HepG2 (cell line): Measurements from ENCODE around the gene ATN1. TPM values are rescaled to one million over a fixed set of nuclear protein-coding genes. Genes with fewer than 3 reads are reported as not detected.
A peak's percentile ranks its signal among the peaks of the same experiment; 100 is the strongest.

ENCODE experiments used
- ATF7-NPFF ChIP-seq: sonication (generic); formaldehyde crosslinking; IDR thresholded peaks from 2 replicates; pipeline ENCODE4 v1.8.1; 2023; ENCODE audit warnings: mild to moderate bottlenecking, low read depth, missing genetic modification reagents, moderate library complexity
- HES4 ChIP-seq: sonication (generic); formaldehyde crosslinking; IDR thresholded peaks from 2 replicates; pipeline ENCODE4 v1.9.0; 2021; ENCODE audit warnings: mild to moderate bottlenecking, missing genetic modification reagents, borderline replicate concordance
- KAT2B ChIP-seq: fragments of 150-350 bp; IDR thresholded peaks from 2 replicates; pipeline ENCODE4 v1.6.1; 2014; ENCODE audit warnings: low read depth, low read length, borderline replicate concordance
- MAFG ChIP-seq: sonication (generic); formaldehyde crosslinking; IDR thresholded peaks from 2 replicates; pipeline ENCODE4 v1.5.1; 2020; ENCODE audit warnings: mild to moderate bottlenecking, missing genetic modification reagents
- MED8 ChIP-seq: sonication (generic); formaldehyde crosslinking; IDR thresholded peaks from 2 replicates; pipeline ENCODE4 v1.8.1; 2023; ENCODE audit warnings: mild to moderate bottlenecking, missing genetic modification reagents; ENCODE audit not compliant: insufficient replicate concordance
- MIXL1 ChIP-seq: IDR thresholded peaks from 2 replicates; pipeline ENCODE4 v1.6.1; 2016
- NCOA5 ChIP-seq: sonication (generic); formaldehyde crosslinking; IDR thresholded peaks from 2 replicates; pipeline ENCODE4 v1.4.0; 2020; ENCODE audit warnings: missing genetic modification reagents
- NR2F6 ChIP-seq, 2 experiments: IDR thresholded peaks; 2 replicates each; pipeline ENCODE4 v1.6.1; 2016; ENCODE audit warnings: antibody characterized with exemption in 1 of 2, mild to moderate bottlenecking in 1 of 2
- POLR2A ChIP-seq, 2 experiments: IDR thresholded peaks; 2 replicates each; pipeline ENCODE4 v1.6.1; 2011; ENCODE audit warnings: low read depth in 2 of 2, low read length in 2 of 2, mild to moderate bottlenecking in 1 of 2, moderate library complexity in 1 of 2; ENCODE audit not compliant: insufficient read depth in 1 of 2
- REPIN1 ChIP-seq: sonication (generic); formaldehyde crosslinking; IDR thresholded peaks from 2 replicates; pipeline ENCODE4 v1.8.0; 2022; ENCODE audit warnings: missing genetic modification reagents, low read depth, mild to moderate bottlenecking, borderline replicate concordance
- RXRB ChIP-seq: IDR thresholded peaks from 2 replicates; pipeline ENCODE4 v1.6.1; 2016; ENCODE audit warnings: borderline replicate concordance, missing genetic modification reagents, missing compliant biosample characterization
- SMC3 ChIP-seq: IDR thresholded peaks from 2 replicates; pipeline ENCODE4 v1.6.1; 2011; ENCODE audit warnings: low read length, improper control_type of control experiment
- THAP11 ChIP-seq: IDR thresholded peaks from 2 replicates; pipeline ENCODE4 v1.6.1; 2016; ENCODE audit warnings: missing biosample characterization, missing genetic modification reagents
- ZBTB8A ChIP-seq: sonication (generic); formaldehyde crosslinking; IDR thresholded peaks from 2 replicates; pipeline ENCODE4 v1.4.0; 2020; ENCODE audit warnings: mild to moderate bottlenecking, low read depth, missing genetic modification reagents, borderline replicate concordance
- ZFP36L2 ChIP-seq: sonication (generic); formaldehyde crosslinking; IDR thresholded peaks from 2 replicates; pipeline ENCODE4 v1.4.0; 2020; ENCODE audit warnings: missing genetic modification reagents
- ZNF282 ChIP-seq: fragments of 450-650 bp; IDR thresholded peaks from 2 replicates; pipeline ENCODE4 v1.6.1; 2018; ENCODE audit not compliant: partially characterized antibody
- ZNF501 ChIP-seq: sonication (generic); formaldehyde crosslinking; IDR thresholded peaks from 2 replicates; pipeline ENCODE4 v1.5.1; 2020; ENCODE audit warnings: mild to moderate bottlenecking, moderate library complexity, missing genetic modification reagents
- ZNF629 ChIP-seq: sonication (generic); formaldehyde crosslinking; conservative IDR thresholded peaks from 2 replicates; pipeline ENCODE4 v1.5.0; 2020; ENCODE audit warnings: missing genetic modification reagents
- polyA plus RNA-seq, 8 experiments: library from polyadenylated mRNA; depleted of rRNA in 3 of 8; stranded (reverse) in 7 of 8; unstranded in 1 of 8; fragments of >200 nt; fragmentation: Illumina TruSeq in 4 of 8; extraction: Trizol in 4 of 8; gene quantifications; 2 replicates each; pipeline versions ENCODE4 v1.2.1 to v1.2.3, GENCODE V29; 2011 to 2016; ENCODE audit warnings: low read depth in 4 of 8, missing spikeins in 1 of 8, mixed read lengths in 1 of 8; ENCODE audit not compliant: insufficient read depth in 1 of 8
- total RNA-seq, 5 experiments: library from RNA; depleted of rRNA; stranded (reverse); fragments of >200 nt; fragmentation: Illumina TruSeq; extraction: Trizol; gene quantifications; 2 replicates each; pipeline ENCODE4 v1.2.3, GENCODE V29; 2016; ENCODE audit warnings: low read depth in 1 of 5
- TF ChIP-seq, protein P1 (sequence below): sonication (generic); formaldehyde crosslinking; IDR thresholded peaks from one replicate; pipeline ENCODE4 v1.5.1; 2020; ENCODE audit warnings: mild to moderate bottlenecking, missing genetic modification reagents; ENCODE audit errors: not compliant biosample characterization
- TF ChIP-seq, protein P2 (sequence below): sonication (generic); formaldehyde crosslinking; conservative IDR thresholded peaks from 2 replicates; pipeline ENCODE4 v1.8.0; 2022; ENCODE audit warnings: mild to moderate bottlenecking, moderate library complexity, missing genetic modification reagents

Gene ATN1
- total and polyA plus RNA-seq, 2 of the 13 experiments (the other 11 are each of a cell fraction or from before 2014, with no cell fraction given), result 2.1 to 8.6 TPM

DNA sequence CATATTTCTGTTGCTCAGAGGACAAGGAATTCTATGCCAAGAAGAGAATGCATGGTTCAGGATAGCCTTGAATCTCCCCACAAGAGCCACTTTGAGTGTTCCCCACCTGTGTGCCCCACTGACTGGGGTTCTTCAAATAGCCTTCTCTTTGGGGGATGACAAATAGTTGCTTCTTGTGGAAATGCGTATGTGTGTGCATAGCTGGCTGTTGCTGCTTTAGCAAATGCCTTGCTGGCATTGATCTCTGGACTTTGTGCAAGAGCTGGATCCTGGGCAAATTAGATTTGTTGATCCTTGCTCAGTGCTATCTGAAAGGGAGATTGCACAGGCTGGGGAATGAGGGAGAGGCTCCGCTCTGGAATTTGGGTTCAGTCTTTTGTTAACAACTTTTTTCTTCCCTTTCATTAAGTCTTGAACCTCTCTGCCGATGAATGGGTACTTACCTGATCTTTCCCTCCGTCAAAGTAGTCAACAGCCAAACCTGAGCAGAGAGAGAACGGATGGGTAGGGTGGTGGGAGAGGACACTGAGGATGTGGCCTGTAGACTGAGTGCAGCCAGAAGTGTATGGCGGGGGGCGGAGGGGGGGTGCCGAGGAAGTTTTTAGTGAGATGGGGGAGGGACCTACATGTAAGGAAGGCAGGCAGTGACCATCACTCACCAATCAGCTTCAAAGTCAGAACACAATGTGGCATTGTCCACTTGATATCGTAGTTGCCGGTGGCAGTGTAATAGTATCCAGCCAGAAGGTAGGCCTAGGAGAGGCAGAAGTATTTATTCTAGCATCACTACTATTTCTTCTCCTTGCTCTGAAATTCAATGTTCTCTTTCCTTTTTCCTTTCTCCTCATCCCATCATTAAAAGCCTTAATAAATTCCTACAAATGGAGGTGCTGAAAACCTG, 53.6 kb downstream of the ATN1 start (continued):
- TF ChIP-seq, protein P1, sequence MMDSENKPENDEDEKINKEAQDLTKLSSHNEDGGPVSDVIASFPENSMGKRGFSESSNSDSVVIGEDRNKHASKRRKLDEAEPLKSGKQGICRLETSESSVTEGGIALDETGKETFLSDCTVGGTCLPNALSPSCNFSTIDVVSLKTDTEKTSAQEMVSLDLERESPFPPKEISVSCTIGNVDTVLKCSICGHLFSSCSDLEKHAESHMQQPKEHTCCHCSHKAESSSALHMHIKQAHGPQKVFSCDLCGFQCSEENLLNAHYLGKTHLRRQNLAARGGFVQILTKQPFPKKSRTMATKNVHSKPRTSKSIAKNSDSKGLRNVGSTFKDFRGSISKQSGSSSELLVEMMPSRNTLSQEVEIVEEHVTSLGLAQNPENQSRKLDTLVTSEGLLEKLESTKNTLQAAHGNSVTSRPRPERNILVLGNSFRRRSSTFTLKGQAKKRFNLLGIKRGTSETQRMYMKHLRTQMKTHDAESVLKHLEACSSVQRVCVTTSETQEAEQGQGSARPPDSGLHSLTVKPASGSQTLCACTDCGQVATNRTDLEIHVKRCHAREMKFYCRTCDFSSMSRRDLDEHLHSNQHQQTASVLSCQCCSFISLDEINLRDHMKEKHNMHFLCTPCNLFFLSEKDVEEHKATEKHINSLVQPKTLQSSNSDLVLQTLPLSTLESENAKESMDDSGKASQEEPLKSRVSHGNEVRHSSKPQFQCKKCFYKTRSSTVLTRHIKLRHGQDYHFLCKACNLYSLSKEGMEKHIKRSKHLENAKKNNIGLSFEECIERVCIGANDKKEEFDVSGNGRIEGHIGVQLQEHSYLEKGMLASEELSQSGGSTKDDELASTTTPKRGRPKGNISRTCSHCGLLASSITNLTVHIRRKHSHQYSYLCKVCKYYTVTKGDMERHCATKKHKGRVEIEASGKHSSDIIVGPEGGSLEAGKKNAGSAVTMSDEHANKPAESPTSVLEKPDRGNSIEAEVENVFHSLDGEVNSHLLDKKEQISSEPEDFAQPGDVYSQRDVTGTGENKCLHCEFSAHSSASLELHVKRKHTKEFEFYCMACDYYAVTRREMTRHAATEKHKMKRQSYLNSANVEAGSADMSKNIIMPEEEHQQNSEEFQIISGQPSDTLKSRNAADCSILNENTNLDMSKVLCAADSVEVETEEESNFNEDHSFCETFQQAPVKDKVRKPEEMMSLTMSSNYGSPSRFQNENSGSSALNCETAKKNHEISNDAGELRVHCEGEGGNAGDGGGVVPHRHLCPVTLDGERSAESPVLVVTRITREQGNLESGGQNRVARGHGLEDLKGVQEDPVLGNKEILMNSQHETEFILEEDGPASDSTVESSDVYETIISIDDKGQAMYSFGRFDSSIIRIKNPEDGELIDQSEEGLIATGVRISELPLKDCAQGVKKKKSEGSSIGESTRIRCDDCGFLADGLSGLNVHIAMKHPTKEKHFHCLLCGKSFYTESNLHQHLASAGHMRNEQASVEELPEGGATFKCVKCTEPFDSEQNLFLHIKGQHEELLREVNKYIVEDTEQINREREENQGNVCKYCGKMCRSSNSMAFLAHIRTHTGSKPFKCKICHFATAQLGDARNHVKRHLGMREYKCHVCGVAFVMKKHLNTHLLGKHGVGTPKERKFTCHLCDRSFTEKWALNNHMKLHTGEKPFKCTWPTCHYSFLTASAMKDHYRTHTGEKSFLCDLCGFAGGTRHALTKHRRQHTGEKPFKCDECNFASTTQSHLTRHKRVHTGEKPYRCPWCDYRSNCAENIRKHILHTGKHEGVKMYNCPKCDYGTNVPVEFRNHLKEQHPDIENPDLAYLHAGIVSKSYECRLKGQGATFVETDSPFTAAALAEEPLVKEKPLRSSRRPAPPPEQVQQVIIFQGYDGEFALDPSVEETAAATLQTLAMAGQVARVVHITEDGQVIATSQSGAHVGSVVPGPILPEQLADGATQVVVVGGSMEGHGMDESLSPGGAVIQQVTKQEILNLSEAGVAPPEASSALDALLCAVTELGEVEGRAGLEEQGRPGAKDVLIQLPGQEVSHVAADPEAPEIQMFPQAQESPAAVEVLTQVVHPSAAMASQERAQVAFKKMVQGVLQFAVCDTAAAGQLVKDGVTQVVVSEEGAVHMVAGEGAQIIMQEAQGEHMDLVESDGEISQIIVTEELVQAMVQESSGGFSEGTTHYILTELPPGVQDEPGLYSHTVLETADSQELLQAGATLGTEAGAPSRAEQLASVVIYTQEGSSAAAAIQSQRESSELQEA (CRISPR knock-in tag), result no peak
- TF ChIP-seq THAP11, result peak; percentile 57
- TF ChIP-seq ZNF282, result no peak
- TF ChIP-seq ATF7-NPFF (CRISPR knock-in tag), result 0 out of 2 replicates have a peak, but pooled peaks have one; percentile 33
- TF ChIP-seq HES4, result no peak
- peak; percentile 96 for TF ChIP-seq MIXL1 (CRISPR knock-in tag)
- TF ChIP-seq RXRB (CRISPR knock-in tag), result peak; percentile 81
- no peak for TF ChIP-seq MAFG
- no peak; the same call in 1 of the 2 replicates for TF ChIP-seq SMC3
- no peak for TF ChIP-seq NCOA5 (CRISPR knock-in tag)
- TF ChIP-seq REPIN1, result peak; percentile 80; the same call in 1 of the 2 replicates
- TF ChIP-seq ZFP36L2 (CRISPR knock-in tag), result no peak
- TF ChIP-seq POLR2A (IDR thresholded peaks at IDR 0.05; ENCODE audit: insufficient read depth in 1 of 2, low read depth in 2 of 2, low read length in 2 of 2), result peak; percentile 33 to 46; a peak in 2 of 4 replicates
- TF ChIP-seq ZNF629, result peak; percentile 51; the same call in 1 of the 2 replicates
- TF ChIP-seq KAT2B, result no peak
- TF ChIP-seq ZBTB8A (CRISPR knock-in tag), result no peak
- TF ChIP-seq NR2F6 (IDR thresholded peaks at IDR 0.05), result no peak
- TF ChIP-seq NR2F6 (CRISPR knock-in tag; IDR thresholded peaks at IDR 0.05), result peak; percentile 49; the same call in 1 of the 2 replicates
- TF ChIP-seq ZNF501 (CRISPR knock-in tag), result peak; percentile 83
- no peak for TF ChIP-seq MED8 (CRISPR knock-in tag)
- TF ChIP-seq, protein P2, sequence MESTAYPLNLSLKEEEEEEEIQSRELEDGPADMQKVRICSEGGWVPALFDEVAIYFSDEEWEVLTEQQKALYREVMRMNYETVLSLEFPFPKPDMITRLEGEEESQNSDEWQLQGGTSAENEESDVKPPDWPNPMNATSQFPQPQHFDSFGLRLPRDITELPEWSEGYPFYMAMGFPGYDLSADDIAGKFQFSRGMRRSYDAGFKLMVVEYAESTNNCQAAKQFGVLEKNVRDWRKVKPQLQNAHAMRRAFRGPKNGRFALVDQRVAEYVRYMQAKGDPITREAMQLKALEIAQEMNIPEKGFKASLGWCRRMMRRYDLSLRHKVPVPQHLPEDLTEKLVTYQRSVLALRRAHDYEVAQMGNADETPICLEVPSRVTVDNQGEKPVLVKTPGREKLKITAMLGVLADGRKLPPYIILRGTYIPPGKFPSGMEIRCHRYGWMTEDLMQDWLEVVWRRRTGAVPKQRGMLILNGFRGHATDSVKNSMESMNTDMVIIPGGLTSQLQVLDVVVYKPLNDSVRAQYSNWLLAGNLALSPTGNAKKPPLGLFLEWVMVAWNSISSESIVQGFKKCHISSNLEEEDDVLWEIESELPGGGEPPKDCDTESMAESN (CRISPR knock-in tag), result no peak
